ENCODE data around the gene APBB1. TPM values are rescaled to one million over a fixed set of nuclear protein-coding genes. Genes with fewer than 3 reads are reported as not detected.

APBB1 gene
- total and polyA plus RNA-seq, 10 donors: 18.6 to 42.4 (median 26.0) TPM

GRCh38 chr11:6377902-6378639, 40.8 kb downstream of the APBB1 start:
- 4 to 20% (median 11%) methylated on average over 4 of the region's 4 CpGs for WGBS, 5 donors
- peaks cover 0 to 27% (median 18%) of the 10 kb centered on the region in 6 donors for H3K4me1 ChIP-seq
- no peak for DNase-seq
- no peaks in the 10 kb centered on the region for H3K9me3 ChIP-seq
- H3K36me3 ChIP-seq: no peaks in the 10 kb centered on the region
- H3K27me3 ChIP-seq (replicated peaks in 1 of 7): no peaks in the 10 kb centered on the region
- H3K4me3 ChIP-seq: peak overlapping the region in 1 of 8 donors; percentile 29
- peak overlapping the region in 5 of 8 donors; percentile 1 to 77 (median 42) for H3K27ac ChIP-seq
- intact Hi-C loops (cut with DNase I; ENCODE audit: low total_unique reads): loop anchor here (5.0 kb wide), 2 partner anchors 64 to 129 kb away; partner anchors contain the start of gene HPX
- TF ChIP-seq POLR2A (IDR thresholded peaks at IDR 0.05) (no peak), POLR2AphosphoS5 (IDR thresholded peaks at IDR 0.05) (no peak), CTCF (IDR thresholded peaks at IDR 0.05 in 8 of 11, conservative IDR thresholded peaks at IDR 0.05 in 3 of 11) (no peak)

GRCh38 chr11:6371825-6372224, 47.1 kb downstream of the APBB1 start:
- H3K9me3 ChIP-seq: no peaks in the 10 kb centered on the region
- H3K4me3 ChIP-seq: no peak overlapping the region
- intact Hi-C loops (cut with DNase I; ENCODE audit: low total_unique reads): no loop called here
- H3K36me3 ChIP-seq: no peaks in the 10 kb centered on the region
- no peaks in the 10 kb centered on the region for H3K27me3 ChIP-seq (replicated peaks in 1 of 7)
- 77 to 86% (median 82%) methylated on average over 6 of the region's 6 CpGs for WGBS, 5 donors
- no peak for DNase-seq
- no peaks in the 10 kb centered on the region for H3K4me1 ChIP-seq
- no peak overlapping the region for H3K27ac ChIP-seq
- TF ChIP-seq POLR2AphosphoS5 (IDR thresholded peaks at IDR 0.05) (no peak), CTCF (IDR thresholded peaks at IDR 0.05 in 8 of 11, conservative IDR thresholded peaks at IDR 0.05 in 3 of 11) (no peak), POLR2A (IDR thresholded peaks at IDR 0.05) (no peak)

GRCh38 chr11:6365659-6366058, 53.2 kb downstream of the APBB1 start:
- Histone ChIP-seq H3K4me1 (no peaks in the 10 kb centered on the region), H3K36me3 (no peaks in the 10 kb centered on the region), H3K9me3 (no peaks in the 10 kb centered on the region), H3K4me3 (no peak overlapping the region), H3K27ac (no peak overlapping the region), H3K27me3 (replicated peaks in 1 of 7) (no peaks in the 10 kb centered on the region)
- TF ChIP-seq CTCF (IDR thresholded peaks at IDR 0.05 in 8 of 11, conservative IDR thresholded peaks at IDR 0.05 in 3 of 11) (no peak), POLR2AphosphoS5 (IDR thresholded peaks at IDR 0.05) (no peak), POLR2A (IDR thresholded peaks at IDR 0.05) (no peak)
- intact Hi-C loops (cut with DNase I; ENCODE audit: low total_unique reads): no loop called here
- WGBS, 5 donors: 85 to 91% (median 89%) methylated on average over 2 of the region's 2 CpGs
- no peak for DNase-seq

GRCh38 chr11:6362873-6363678, 55.8 kb downstream of the APBB1 start:
- no peaks in the 10 kb centered on the region for H3K4me1 ChIP-seq
- intact Hi-C loops (cut with DNase I; ENCODE audit: low total_unique reads): no loop called here
- no peaks in the 10 kb centered on the region for H3K36me3 ChIP-seq
- no peak overlapping the region for H3K27ac ChIP-seq
- H3K4me3 ChIP-seq: no peak overlapping the region
- 68 to 83% (median 75%) methylated on average over 5 to 6 of the region's 6 CpGs for WGBS, 5 donors
- TF ChIP-seq CTCF (IDR thresholded peaks at IDR 0.05 in 8 of 11, conservative IDR thresholded peaks at IDR 0.05 in 3 of 11) (peak in 10 of 11 experiments; percentile 34 to 93 (median 76)), POLR2A (IDR thresholded peaks at IDR 0.05) (no peak)
- H3K27me3 ChIP-seq (replicated peaks in 1 of 7): no peaks in the 10 kb centered on the region
- peak; percentile 86 for DNase-seq
- H3K9me3 ChIP-seq: no peaks in the 10 kb centered on the region

Measured in spleen (tissue), 11 donors.